SK-N-SH (cell line): ENCODE data around the gene ADISSP. TPM values are rescaled to one million over a fixed set of nuclear protein-coding genes. Genes with fewer than 3 reads are reported as not detected.

ENCODE experiments used
- CTCF ChIA-PET: fragments of 300-600, 350-600 bp; formaldehyde crosslinking; extraction: SDS; loops from one replicate; lab custom pipeline; 2021; lab: Yijun Ruan, JAX
- POLR2A ChIA-PET: fragments of 350-600 bp; sonication (Branson Sonifier 250); formaldehyde crosslinking; extraction: SDS; loops from one replicate; lab custom pipeline; 2020; ENCODE audit warnings: antibody characterized with exemption, inconsistent platforms; lab: Yijun Ruan, JAX
- DNase-seq: peaks from one replicate; pipeline ENCODE4 v3.0.0; 2012
- H2AFZ ChIP-seq: fragments of 200-600 bp; sonication (generic); 2 replicates; pipeline ENCODE4 v1.8.1; 2016; ENCODE audit warnings: antibody characterized with exemption, mild to moderate bottlenecking, low read depth
- H3F3A ChIP-seq: fragments of 200-600 bp; sonication (generic); replicated peaks from 2 replicates; pipeline ENCODE3; 2016; ENCODE audit warnings: antibody characterized with exemption, mild to moderate bottlenecking; ENCODE audit not compliant: insufficient read depth
- H3K27ac ChIP-seq, 2 experiments: fragments of 200-500 bp in 1 of 2; fragments of 200-600 bp in 1 of 2; sonication (Bioruptor generic) in 1 of 2; sonication (generic), shearing (Covaris generic) in 1 of 2; 2 replicates each; pipeline versions ENCODE4 v1.5.1 to v1.6.1; 2014 to 2016; ENCODE audit warnings: low read depth in 2 of 2, inconsistent platforms in 1 of 2, low read length in 1 of 2, mild to moderate bottlenecking in 1 of 2, mixed read lengths in 1 of 2
- H3K27me3 ChIP-seq: fragments of 200-600 bp; sonication (generic), shearing (Covaris generic); 2 replicates; pipeline ENCODE4 v1.6.1; 2016; ENCODE audit warnings: mixed run types; ENCODE audit not compliant: insufficient read depth
- H3K36me3 ChIP-seq, 2 experiments: fragments of 200-500 bp in 1 of 2; fragments of 200-600 bp in 1 of 2; sonication (Bioruptor generic) in 1 of 2; sonication (generic) in 1 of 2; replicated peaks in 1 of 2; 2 replicates each; pipeline versions ENCODE3 to v1.5.1; 2014 to 2016; ENCODE audit warnings: low read length in 1 of 2, mild to moderate bottlenecking in 1 of 2; ENCODE audit not compliant: insufficient read depth in 2 of 2, control insufficient read depth in 1 of 2
- H3K4me1 ChIP-seq, 2 experiments: fragments of 200-500 bp in 1 of 2; fragments of 200-600 bp in 1 of 2; sonication (Bioruptor generic) in 1 of 2; sonication (generic), shearing (Covaris generic) in 1 of 2; 2 replicates each; pipeline versions ENCODE4 v1.5.1 to v1.6.1; 2014 to 2016; ENCODE audit warnings: low read depth in 1 of 2, low read length in 1 of 2, mixed run types in 1 of 2; ENCODE audit not compliant: insufficient read depth in 2 of 2, control insufficient read depth in 1 of 2
- H3K4me2 ChIP-seq: fragments of 200-600 bp; sonication (generic), shearing (Covaris generic); 2 replicates; pipeline ENCODE4 v1.6.1; 2017; ENCODE audit warnings: mixed run types
- H3K4me3 ChIP-seq, 2 experiments: fragments of 200-500 bp in 1 of 2; fragments of 200-600 bp in 1 of 2; sonication (Bioruptor generic) in 1 of 2; sonication (generic), shearing (Covaris generic) in 1 of 2; 2 replicates each; pipeline versions ENCODE4 v1.5.1 to v1.8.1; 2014 to 2016; ENCODE audit warnings: low read depth in 2 of 2, inconsistent platforms in 1 of 2, low read length in 1 of 2, mild to moderate bottlenecking in 1 of 2, mixed read lengths in 1 of 2, moderate library complexity in 1 of 2
- H3K79me2 ChIP-seq: fragments of 200-600 bp; sonication (generic); 2 replicates; pipeline ENCODE4 v1.8.1; 2017; ENCODE audit warnings: mild to moderate bottlenecking; ENCODE audit not compliant: insufficient read depth
- H3K9ac ChIP-seq: fragments of 200-600 bp; sonication (generic); 2 replicates; pipeline ENCODE4 v1.6.1; 2017; ENCODE audit warnings: mixed run types
- H3K9me2 ChIP-seq: fragments of 200-600 bp; sonication (generic); 2 replicates; pipeline ENCODE4 v1.6.1; 2017; ENCODE audit warnings: mixed run types
- H3K9me3 ChIP-seq: fragments of 200-600 bp; sonication (generic); 2 replicates; pipeline ENCODE4 v1.6.1; 2017; ENCODE audit warnings: mixed run types, mild to moderate bottlenecking, moderate library complexity
- H4K20me1 ChIP-seq: fragments of 200-600 bp; sonication (generic); 2 replicates; pipeline ENCODE4 v1.6.1; 2017; ENCODE audit warnings: mild to moderate bottlenecking, mixed run types; ENCODE audit not compliant: insufficient read depth
- CHD2 ChIP-seq: fragments of 150-350 bp; IDR thresholded peaks from 2 replicates; pipeline ENCODE4 v1.6.1; 2018; ENCODE audit warnings: low read length; ENCODE audit not compliant: partially characterized antibody
- EZH2phosphoT487 ChIP-seq: fragments of 200-600 bp; sonication (generic); IDR thresholded peaks from 2 replicates; pipeline ENCODE4 v1.6.1; 2017; ENCODE audit warnings: low read depth, mixed run types, mild to moderate bottlenecking, antibody characterized with exemption, moderate library complexity, borderline replicate concordance
- FOSL2 ChIP-seq: IDR thresholded peaks from 2 replicates; pipeline ENCODE4 v1.4.0; 2012; ENCODE audit warnings: low read depth, mild to moderate bottlenecking, moderate library complexity, borderline replicate concordance
- FOXJ3 ChIP-seq: sonication (generic); formaldehyde crosslinking; IDR thresholded peaks from 2 replicates; pipeline ENCODE4 v1.5.1; 2020; ENCODE audit warnings: mild to moderate bottlenecking, missing genetic modification reagents
- GATA2 ChIP-seq: sonication (generic); formaldehyde crosslinking; IDR thresholded peaks from 2 replicates; pipeline ENCODE4 v1.5.0; 2020; ENCODE audit warnings: mild to moderate bottlenecking, missing genetic modification reagents
- JUND ChIP-seq: IDR thresholded peaks from 2 replicates; pipeline ENCODE4 v1.4.0; 2012
- MEF2A ChIP-seq: IDR thresholded peaks from 2 replicates; pipeline ENCODE4 v1.4.0; 2012; ENCODE audit warnings: low read depth, borderline replicate concordance
- NFIC ChIP-seq: IDR thresholded peaks from 2 replicates; pipeline ENCODE4 v1.4.0; 2012; ENCODE audit warnings: borderline replicate concordance
- RAD21 ChIP-seq: IDR thresholded peaks from 2 replicates; pipeline ENCODE4 v1.6.1; 2012; ENCODE audit warnings: mild to moderate bottlenecking, low read length
- RCOR1 ChIP-seq: fragments of 150-350 bp; IDR thresholded peaks from 2 replicates; pipeline ENCODE4 v1.6.1; 2017; ENCODE audit warnings: antibody characterized with exemption, low read length
- RFX5 ChIP-seq: IDR thresholded peaks from 2 replicates; pipeline ENCODE4 v1.6.1; 2012; ENCODE audit warnings: mild to moderate bottlenecking, improper control_type of control experiment, low read length
- RXRA ChIP-seq: IDR thresholded peaks from 2 replicates; pipeline ENCODE4 v1.4.0; 2012; ENCODE audit warnings: low read depth, mild to moderate bottlenecking, borderline replicate concordance
- SMC3 ChIP-seq: IDR thresholded peaks from 2 replicates; pipeline ENCODE4 v1.6.1; 2012; ENCODE audit warnings: low read depth, low read length, improper control_type of control experiment
- TCF12 ChIP-seq: IDR thresholded peaks from 2 replicates; pipeline ENCODE4 v1.4.0; 2012
- TEAD4 ChIP-seq: IDR thresholded peaks from 2 replicates; pipeline ENCODE4 v1.4.0; 2012; ENCODE audit warnings: mild to moderate bottlenecking, borderline replicate concordance; ENCODE audit not compliant: insufficient read depth
- WGBS: methylation state at CpG from one replicate; pipeline ENCODE4 v1.1.6; 2017; ENCODE audit warnings: low lambda C conversion rate; 5-methylcytosine and 5-hydroxymethylcytosine counted together
- polyA plus RNA-seq, 3 experiments: library from polyadenylated mRNA; depleted of rRNA; stranded (reverse); fragments of >200 nt; gene quantifications; 2 replicates each; pipeline ENCODE4 v1.2.3, GENCODE V29; 2012
- TF ChIP-seq, protein P1 (sequence below): IDR thresholded peaks from 2 replicates; pipeline ENCODE4 v1.6.1; 2012; ENCODE audit warnings: mild to moderate bottlenecking, low read depth, low read length, moderate library complexity
- TF ChIP-seq, protein P2 (sequence below): IDR thresholded peaks from 2 replicates; pipeline ENCODE4 v1.4.0; 2012; ENCODE audit warnings: low read depth, borderline replicate concordance

Gene ADISSP
- polyA plus RNA-seq, 1 of the 3 experiments (the other 2 are of a cell fraction), result 73.9 TPM

DNA sequence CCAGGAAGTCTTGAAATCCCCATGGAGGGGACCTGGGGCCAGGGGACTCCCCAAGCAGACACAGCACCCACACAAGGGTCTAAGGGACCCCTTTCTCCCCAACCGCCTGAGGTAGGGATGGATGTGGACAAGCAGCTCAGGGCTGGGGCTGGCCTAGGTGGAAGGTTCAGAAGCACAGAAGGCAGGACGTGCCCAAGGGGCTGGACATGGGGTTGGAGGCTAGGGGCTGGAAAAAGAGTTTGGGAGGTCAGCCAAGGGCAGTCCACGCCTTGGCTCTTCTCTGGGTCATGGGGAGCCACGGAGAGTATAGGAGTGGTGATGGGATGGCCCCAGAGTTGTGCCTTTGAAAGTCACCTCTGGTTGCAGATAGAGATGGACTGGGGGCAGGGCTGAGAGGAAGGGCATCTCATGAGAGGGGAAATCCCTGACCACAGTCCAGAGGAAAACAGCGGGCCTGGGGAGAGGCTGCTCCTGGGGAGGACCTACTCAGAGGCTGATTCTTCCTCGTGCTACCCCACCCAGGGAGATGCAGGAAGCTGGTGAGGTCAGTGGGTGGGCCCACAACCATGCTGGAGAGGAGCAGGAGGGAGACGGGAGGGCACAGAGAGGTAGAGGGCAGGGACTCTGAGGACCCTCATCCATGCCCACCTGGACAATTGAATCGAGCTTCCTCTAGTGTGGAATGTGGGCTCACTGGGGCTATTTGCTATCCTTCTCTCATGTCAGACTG, 37.6 kb downstream of the ADISSP start:
- Histone ChIP-seq H3K27ac (no peak overlapping the region), H3K36me3 (no peaks in the 10 kb centered on the region), H3K79me2 (no peaks in the 10 kb centered on the region), H2AFZ (no peak overlapping the region), H4K20me1 (no peaks in the 10 kb centered on the region), H3K9me3 (no peaks in the 10 kb centered on the region), H3K9ac (no peak overlapping the region), H3K4me2 (no peak overlapping the region), H3K27me3 (peaks cover 40% of the 10 kb centered on the region), H3K4me1 (no peaks in the 10 kb centered on the region; a peak in 1 of 4 replicates), H3K4me3 (no peak overlapping the region), H3K9me2 (no peaks in the 10 kb centered on the region), H3F3A (no peaks in the 10 kb centered on the region)
- 62% methylated on average over 8 of the region's 8 CpGs for WGBS
- TF ChIP-seq, protein P1, sequence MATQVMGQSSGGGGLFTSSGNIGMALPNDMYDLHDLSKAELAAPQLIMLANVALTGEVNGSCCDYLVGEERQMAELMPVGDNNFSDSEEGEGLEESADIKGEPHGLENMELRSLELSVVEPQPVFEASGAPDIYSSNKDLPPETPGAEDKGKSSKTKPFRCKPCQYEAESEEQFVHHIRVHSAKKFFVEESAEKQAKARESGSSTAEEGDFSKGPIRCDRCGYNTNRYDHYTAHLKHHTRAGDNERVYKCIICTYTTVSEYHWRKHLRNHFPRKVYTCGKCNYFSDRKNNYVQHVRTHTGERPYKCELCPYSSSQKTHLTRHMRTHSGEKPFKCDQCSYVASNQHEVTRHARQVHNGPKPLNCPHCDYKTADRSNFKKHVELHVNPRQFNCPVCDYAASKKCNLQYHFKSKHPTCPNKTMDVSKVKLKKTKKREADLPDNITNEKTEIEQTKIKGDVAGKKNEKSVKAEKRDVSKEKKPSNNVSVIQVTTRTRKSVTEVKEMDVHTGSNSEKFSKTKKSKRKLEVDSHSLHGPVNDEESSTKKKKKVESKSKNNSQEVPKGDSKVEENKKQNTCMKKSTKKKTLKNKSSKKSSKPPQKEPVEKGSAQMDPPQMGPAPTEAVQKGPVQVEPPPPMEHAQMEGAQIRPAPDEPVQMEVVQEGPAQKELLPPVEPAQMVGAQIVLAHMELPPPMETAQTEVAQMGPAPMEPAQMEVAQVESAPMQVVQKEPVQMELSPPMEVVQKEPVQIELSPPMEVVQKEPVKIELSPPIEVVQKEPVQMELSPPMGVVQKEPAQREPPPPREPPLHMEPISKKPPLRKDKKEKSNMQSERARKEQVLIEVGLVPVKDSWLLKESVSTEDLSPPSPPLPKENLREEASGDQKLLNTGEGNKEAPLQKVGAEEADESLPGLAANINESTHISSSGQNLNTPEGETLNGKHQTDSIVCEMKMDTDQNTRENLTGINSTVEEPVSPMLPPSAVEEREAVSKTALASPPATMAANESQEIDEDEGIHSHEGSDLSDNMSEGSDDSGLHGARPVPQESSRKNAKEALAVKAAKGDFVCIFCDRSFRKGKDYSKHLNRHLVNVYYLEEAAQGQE, result no peak
- TF ChIP-seq RAD21 (no peak), SMC3 (no peak), TEAD4 (no peak), GATA2 (CRISPR knock-in tag) (no peak), RXRA (no peak), CHD2 (no peak), TCF12 (no peak), RCOR1 (no peak), FOSL2 (no peak), JUND (no peak)
- TF ChIP-seq, protein P2, sequence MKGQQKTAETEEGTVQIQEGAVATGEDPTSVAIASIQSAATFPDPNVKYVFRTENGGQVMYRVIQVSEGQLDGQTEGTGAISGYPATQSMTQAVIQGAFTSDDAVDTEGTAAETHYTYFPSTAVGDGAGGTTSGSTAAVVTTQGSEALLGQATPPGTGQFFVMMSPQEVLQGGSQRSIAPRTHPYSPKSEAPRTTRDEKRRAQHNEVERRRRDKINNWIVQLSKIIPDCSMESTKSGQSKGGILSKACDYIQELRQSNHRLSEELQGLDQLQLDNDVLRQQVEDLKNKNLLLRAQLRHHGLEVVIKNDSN, result no peak
- no peak for DNase-seq
- ChIA-PET POLR2A (no interaction called here), CTCF (interaction anchor here (1.4 to 4.7 kb wide), 4 partner anchors 14 to 23 kb away, joined by 5 to 20 read pairs (median 6); no protein-coding TSS in a partner anchor)

DNA sequence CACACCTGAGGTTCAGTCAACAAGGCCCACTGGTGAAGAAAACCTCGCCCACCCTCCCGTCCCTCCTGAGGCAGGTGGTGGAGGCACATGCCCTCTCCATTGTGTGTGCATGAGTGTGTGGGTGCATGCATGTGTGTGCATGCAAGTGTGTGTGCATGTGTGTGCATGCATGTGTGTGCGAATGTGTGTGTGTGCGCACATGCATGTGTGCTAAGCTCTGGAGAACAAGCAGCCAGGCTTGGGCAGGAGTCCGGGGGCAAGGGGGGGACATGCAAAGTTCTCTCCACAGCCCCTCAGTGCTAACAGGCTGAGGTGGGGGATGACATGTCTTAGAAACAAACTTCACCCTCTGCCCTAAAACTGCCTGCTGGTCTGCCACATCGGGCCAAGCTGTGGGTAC, 38.2 kb downstream of the ADISSP start:
- Histone ChIP-seq H2AFZ (no peak overlapping the region), H3K9me3 (no peaks in the 10 kb centered on the region), H3K27me3 (peaks cover 40% of the 10 kb centered on the region), H3K9me2 (no peaks in the 10 kb centered on the region), H3K79me2 (no peaks in the 10 kb centered on the region), H3K4me2 (no peak overlapping the region), H3K36me3 (no peaks in the 10 kb centered on the region), H3K4me3 (no peak overlapping the region), H4K20me1 (no peaks in the 10 kb centered on the region), H3K27ac (no peak overlapping the region), H3F3A (no peaks in the 10 kb centered on the region), H3K9ac (no peak overlapping the region), H3K4me1 (no peaks in the 10 kb centered on the region; a peak in 1 of 4 replicates)
- 57% methylated on average over 6 of the region's 6 CpGs for whole genome bisulfite sequencing
- ChIA-PET CTCF (interaction anchor here (1.5 to 4.7 kb wide), 4 partner anchors 18 to 40 kb away, joined by 5 to 20 read pairs (median 6); no protein-coding TSS in a partner anchor), POLR2A (no interaction called here)
- DNase-seq, result no peak
- TF ChIP-seq SMC3 (no peak), EZH2phosphoT487 (no peak), FOXJ3 (CRISPR knock-in tag) (no peak), NFIC (no peak), JUND (no peak), RFX5 (no peak), MEF2A (no peak), RAD21 (no peak), GATA2 (CRISPR knock-in tag) (no peak)
- TF ChIP-seq, protein P1, result no peak
